HG02798 (cell line): ENCODE data around the gene ERMP1.

Experiments
- ATAC-seq: cut with Tn5 transposase; IDR thresholded peaks from one replicate; pipeline ENCODE4 v1.9.1; 2021; ENCODE audit warnings: mild to moderate bottlenecking; ENCODE audit not compliant: unreplicated experiment, poor library complexity

Gene ERMP1

DNA sequence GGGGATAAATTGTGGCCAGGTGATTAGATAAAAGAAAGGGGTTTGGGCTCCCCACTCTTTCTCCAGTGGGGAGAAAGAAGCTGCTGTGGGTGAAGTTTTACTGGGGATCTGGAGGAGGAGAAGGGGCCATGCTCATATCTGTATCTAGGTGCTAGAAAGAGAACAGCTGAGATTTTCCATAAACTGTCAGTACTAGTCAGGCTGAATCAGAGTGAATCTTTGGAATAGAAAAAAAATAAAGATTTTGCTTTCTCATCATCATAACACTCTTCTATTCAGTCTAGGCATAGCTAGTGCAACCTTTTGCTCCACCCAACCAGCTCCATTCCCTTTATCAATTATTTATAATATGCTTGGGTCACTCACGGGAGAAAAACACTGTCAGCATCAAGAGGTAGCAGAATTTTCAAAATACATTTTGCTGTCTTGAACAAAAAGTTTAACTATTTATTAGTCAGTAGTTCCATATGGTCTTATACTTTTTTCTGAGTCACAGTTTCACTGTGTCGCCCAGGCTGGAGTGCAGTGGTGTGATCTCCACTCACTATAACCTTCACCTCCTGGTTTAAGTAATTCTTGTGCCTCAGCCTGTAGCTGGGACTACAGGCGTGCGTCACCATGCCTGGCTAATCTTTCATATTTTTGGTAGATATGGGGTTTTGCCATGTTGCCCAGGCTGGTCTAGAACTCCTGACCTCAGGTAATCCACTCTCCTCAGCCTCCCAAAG lies 21.3 kb upstream of the ERMP1 start:
- ATAC-seq = no peak

DNA sequence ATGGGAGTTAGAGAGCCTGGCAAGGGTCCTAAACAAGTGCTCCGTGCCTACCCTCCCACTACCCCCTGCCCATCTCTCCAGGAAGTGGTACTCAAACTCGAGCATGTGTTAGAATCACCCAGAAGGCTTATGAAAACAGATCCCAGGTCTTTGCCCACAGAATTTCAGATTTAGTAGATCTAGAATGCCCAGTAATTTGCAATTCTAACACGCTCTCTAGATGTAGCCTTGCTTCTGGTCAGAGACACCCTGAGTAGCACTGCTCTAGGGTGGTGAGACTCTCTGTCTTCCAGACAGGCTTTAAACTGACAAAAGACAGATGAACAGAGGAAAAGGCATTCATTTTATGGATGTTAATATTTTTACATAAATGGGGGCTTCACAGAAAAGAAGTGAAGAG lies 20.7 kb upstream of the ERMP1 start:
- ATAC-seq = no peak

GRCh38 chr9:5852987-5853386 lies 20.1 kb upstream of the ERMP1 start:
- no peak for ATAC-seq

DNA sequence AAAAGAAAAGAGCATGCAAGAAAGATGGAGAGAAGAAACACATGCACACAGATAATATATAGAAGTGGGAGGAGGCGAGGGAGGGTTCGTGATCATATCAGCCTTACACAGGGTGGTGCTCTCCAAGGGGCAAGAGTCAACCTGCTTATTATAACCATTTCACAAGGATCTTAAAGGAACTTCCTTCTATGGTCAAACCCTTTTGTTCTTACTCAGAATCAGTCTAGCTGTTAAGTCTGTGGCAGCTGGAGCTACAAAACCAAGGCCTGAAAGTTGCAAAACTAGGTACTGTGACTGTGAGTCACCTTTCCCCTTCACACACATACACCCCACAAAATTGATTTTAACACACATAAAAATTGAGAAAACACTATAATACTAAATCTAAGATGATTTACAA lies 18.5 kb upstream of the ERMP1 start:
- peak; percentile 87 for ATAC-seq

- no peak for ATAC-seq
Observed at GRCh38 chr9:5850724-5851122, 17.8 kb upstream of the ERMP1 start.

DNA sequence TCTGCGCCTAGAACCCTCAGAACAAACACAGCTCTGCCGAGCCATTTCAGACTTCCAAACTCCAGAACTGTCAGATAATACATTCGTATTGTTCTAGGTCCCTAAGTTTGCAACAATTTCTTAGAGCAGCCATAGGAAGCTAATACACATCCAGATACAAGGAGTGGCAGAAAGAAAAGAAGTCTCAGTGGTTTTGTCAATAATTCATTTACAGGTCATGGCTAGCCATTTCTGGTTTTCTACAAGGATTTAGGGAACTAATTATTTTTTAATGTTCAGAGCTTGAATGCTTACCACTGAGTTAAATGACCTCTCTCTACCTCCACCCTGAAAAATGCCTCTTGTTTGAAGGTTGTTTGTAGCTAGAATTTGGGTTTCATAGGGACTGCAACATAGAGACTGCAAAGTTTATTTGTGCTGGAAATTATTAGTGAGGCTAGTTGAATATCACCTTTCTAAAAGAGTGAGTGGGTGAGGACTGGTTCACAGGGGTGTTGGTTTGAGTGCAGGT lies 15.5 kb upstream of the ERMP1 start:
- ATAC-seq = no peak

DNA sequence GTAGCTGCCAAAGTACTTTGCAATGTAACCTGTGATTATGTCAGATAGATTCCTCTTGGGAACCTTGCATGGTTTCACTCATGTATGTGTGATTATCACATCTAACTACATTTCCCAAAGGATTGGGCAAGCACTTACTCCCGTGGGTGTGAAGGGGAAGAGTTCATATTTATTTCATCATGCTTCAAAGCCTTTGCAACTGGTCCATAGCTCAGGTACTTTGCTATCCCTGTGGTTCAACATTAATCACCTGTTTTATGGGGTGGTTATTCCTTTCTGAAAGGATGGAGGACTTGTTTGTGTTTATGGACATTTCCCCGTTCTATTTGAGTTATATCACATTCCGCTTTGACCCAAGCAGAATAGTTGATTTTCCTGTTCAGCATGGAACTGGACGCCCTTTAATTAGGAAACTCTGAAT lies 13.6 kb upstream of the ERMP1 start:
- ATAC-seq = no peak

- no peak for ATAC-seq
Observed at GRCh38 chr9:5846096-5846495, 13.2 kb upstream of the ERMP1 start.

DNA sequence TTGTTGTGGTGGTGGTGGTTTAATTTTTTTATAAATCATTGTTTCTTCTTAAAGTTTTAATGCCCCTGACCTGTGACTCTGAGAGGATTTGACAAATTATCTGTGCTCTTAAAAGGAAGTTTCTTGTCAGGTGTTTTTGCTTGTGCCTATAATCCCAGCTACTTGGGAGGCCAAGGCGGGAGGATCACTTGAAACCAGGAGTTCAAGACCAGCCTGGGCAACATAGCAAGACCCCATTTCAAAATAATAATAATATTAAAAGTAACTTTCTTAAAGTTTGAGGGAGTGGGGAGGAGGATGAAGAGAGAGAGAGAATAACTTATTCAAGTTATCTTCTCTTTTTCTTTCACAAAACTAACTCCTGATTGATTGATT lies 12.2 kb upstream of the ERMP1 start:
- ATAC-seq = no peak

GRCh38 chr9:5843794-5844471 lies 11.0 kb upstream of the ERMP1 start:
- no peak for ATAC-seq

DNA sequence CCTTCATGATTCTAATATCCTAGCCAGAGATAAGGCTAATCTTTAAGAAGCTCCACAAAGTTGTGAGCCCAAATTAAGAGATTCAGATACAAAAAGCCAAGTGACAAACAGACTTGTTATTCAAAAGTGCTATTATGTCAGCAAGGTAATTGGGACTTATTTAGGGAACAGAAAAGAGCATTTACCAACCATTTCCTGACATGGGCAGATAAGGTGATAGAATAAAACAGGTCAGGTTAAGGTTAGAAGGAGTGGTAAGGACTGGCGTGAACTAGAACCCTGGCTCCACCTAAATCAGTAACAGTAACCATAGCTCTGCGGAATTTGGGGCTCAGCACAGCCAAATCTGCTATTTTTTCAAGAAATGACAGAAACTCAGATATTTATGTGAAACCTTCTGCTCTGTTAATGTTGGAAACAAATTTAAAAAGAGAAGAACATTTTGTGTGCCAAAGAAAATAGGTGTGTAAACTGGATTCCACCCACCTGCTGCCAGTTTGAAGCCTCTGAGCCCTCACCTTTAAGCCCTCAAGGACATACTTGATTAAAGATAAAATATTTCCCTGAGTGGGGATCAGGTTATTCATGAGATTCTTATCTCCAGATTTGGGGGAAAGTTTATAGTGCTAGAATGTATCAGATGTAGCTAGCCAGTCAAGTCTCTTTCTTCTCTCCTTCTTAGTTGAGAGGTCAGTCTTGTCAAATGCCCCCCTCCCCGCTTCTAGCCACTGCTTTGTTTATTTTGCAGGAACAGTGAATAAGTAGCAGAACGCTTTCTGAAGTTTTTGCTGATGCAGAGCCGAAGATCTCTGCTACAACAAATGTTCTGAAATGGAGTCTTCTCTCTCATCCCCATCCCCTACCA lies 10.2 kb upstream of the ERMP1 start:
- no peak for ATAC-seq

- no peak for ATAC-seq
Observed at GRCh38 chr9:5841771-5842573, 9.1 kb upstream of the ERMP1 start.

DNA sequence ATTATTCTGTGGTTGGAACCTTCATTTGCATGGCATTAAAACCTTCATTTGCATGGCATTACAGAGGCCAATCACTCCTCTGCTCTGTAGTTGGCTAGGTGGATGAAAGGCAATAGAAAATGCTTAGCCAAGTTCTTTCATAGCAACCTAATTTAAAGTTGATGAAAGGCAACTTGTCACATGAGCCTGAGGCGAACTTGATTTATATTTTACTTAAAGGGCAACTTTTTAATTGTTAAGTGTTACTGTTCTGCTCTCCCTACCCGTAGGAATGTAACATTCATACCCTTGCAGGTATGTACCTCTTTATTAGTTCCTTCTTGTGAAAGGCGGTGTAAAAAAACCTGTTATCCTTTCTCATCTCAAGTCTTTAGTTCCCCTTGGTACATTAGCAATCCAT lies 7.9 kb upstream of the ERMP1 start:
- ATAC-seq = no peak

DNA sequence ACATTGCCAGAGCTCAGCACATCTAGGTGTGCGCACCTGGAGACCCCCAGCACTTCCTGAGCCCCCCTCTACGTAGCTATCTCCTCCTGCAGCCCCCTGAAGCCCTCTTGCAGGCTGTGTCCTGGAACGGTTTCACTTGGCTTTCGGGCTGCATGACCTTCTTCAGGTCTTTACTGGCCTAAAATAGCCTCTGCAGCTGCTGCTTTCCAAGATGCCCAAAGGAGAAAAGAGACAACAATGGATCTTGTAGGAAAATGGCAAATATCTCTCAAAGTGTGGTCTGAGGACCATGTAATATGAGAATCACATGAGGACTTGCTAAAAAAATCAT lies 6.6 kb upstream of the ERMP1 start:
- no peak for ATAC-seq

DNA sequence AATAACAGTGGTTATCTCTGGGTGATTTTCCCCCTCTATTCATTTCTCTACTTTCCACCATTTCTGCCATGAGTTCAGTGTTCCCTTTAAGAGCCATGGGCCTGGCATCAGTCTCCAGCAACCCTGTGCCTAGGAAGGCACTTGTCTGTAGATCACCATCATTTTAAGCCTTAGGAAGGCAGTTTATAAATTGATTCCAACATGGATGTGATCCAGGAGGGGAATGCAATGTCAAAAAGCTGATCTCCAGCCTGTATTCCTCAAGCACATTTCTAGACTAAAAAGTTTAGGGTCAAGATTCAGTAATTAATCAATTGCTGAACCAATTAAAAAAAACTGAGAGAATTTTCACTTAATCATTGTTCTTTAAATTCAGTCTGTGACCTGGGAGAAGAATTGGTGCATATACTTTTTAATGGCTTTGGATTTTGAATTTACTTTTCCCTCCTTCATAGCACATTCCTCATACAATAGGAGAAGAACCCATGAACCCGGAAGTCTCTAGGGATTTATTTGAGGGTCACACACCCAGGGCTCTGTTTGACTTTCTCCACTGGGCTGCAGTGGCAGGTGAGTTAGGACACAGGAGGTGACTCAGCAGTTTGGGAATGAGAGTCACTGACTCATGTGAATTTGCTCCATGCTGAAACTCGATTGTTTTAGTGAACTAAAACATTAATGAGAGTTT lies 6.1 kb upstream of the ERMP1 start:
- no peak for ATAC-seq

DNA sequence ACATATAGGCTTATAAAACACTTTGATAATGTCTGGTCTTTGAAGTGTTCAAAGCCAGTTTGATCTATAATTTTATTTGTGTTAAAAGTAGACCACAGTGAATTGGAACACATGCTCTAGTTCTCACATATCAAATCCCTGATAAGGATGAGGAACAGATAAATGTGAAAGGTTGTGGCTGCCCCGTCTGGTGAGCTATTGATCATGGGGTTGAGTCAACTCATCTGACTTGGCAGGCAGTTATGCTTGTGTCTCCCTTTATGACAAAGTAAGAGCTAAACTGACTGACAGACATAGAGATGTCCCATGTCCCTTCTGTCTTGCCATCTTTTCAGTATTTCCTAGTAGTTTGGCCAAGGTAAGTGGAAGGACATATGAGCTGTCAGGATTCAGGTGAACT lies 2.9 kb upstream of the ERMP1 start:
- no peak for ATAC-seq

DNA sequence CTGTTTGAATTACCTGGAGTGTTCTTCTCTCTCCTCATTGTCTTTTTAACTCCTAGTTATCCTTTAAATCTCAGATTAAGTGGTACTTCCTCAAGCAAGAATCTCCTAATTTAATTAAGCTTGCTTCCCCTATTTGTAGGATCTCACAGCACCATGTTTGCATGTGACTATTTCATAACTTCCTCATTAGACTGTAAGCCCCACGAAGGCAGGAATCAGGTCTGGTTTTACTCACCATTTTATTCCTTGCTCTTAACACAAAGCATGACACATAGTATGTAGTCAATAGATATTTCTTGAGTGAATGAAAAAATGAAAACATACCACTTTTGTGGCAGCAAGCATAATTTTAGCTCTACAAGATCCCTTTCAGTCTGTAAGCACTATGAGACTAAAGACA lies 1.3 kb upstream of the ERMP1 start:
- no peak for ATAC-seq

DNA sequence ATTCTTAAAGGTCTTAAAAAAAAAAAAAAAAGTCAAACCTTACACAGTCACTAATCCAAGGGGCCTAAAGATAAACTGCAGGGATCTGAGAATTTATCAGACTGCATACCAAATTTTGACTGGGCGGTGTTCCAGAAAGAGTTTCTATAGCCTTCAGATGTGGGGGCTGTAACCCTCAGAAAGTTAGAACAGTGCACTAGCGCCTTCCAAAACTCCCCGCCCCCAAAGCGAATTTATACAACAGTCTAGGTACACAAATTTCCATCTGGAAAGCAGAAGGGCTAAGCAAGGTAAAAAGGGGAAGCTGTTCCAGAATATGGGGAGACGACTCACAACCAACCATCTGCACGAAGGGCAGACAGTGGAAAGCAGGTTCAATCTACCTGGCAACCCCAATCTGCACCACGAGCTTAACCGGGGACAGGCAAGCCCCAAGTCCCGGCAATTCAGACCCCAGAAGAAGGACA lies 813 bp downstream of the ERMP1 start:
- no peak for ATAC-seq

DNA sequence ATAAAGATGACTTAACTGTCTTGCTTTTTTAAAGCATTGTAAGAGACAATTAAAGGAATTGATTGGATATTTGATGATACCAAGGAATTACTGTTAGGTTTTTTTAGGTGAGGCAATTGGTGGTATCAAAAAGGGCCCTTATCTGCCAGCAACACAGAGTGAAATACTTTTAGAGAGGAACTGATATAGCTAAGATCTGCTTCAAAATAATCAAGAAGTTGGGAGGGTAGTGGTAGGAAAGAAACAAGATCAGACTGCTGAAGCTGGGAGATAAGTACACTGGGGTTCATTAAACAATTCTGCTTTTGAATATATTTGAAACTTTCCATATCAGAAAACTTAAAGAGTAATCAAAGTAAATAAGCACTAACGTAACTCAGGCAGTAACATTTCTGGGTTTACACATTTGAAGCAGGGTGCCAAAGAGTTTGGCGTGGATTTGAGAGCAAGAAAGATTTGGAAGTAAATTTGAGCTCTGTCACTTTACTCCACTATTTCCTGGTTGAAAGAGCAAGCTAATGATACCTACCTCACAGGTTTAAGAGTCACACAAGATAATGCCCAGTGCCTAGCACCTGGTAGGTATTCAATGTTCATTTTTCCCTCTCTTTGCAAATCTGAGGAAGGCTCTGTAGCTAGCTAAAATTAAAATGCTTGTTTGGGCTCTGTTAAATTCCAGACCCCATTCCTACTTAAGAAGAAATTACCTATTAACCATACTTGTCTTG lies 6.9 kb downstream of the ERMP1 start:
- ATAC-seq = no peak
